ENCODE measurements around the gene FRAS1.

GRCh38 chr4:78197947-78198346 is 140.8 kb downstream of the FRAS1 start:
- TF ChIP-seq CTCF (IDR thresholded peaks at IDR 0.05), result no peak
- TF ChIP-seq POLR2A (IDR thresholded peaks at IDR 0.05; ENCODE audit: low read length), result no peak
- TF ChIP-seq MAX (IDR thresholded peaks at IDR 0.05), result no peak
- TF ChIP-seq MYC (IDR thresholded peaks at IDR 0.05; ENCODE audit: borderline replicate concordance, low read length), result no peak
- TF ChIP-seq HDAC2 (IDR thresholded peaks at IDR 0.05), result no peak
- TF ChIP-seq EHMT2 (IDR thresholded peaks at IDR 0.05; ENCODE audit: low read depth), result no peak
